Measurements from ENCODE around the gene TTLL8.

- no peak for TF ChIP-seq POLR2A (IDR thresholded peaks at IDR 0.05)
- TF ChIP-seq CTCF (IDR thresholded peaks at IDR 0.05) = no peak
- no peak for TF ChIP-seq POLR2AphosphoS5 (IDR thresholded peaks at IDR 0.05)
Observed at GRCh38 chr22:49993649-49994360, 64.3 kb downstream of the TTLL8 start.
